ENCODE results near the gene LTBP1. TPM values are rescaled to one million over a fixed set of nuclear protein-coding genes. Genes with fewer than 3 reads are reported as not detected.
"Not testable (repeated sequence)": the region's sequence is repeated elsewhere in the genome, so short reads cannot be mapped to it uniquely, and the experiment has no call there.

LTBP1 gene
- total RNA-seq, 2 experiments from 2014 or later: 0.10 to 0.14 TPM

DNA sequence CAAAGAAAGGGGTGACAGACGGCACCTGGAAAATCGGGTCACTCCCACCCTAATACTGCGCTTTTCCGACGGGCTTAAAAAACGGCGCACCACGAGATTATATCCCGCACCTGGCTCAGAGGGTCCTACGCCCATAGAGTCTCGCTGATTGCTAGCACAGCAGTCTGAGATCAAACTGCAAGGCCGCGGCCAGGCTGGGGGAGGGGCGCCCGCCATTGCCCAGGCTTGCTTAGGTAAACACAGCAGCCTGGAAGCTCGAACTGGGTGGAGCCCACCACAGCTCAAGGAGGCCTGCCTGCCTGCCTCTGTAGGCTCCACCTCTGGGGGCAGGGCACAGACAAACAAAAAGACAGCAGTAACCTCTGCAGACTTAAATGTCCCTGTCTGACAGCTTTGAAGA lies 223.5 kb downstream of the LTBP1 start:
- H3K27ac Mint-ChIP-seq; intact Hi-C loops (cut with micrococcal nuclease); H3K4me1 Mint-ChIP-seq (ENCODE audit: low read depth); H3K4me3 Mint-ChIP-seq; CTCF ChIA-PET; DNase-seq; H3K36me3 Mint-ChIP-seq (ENCODE audit: low read depth); H3K9me3 Mint-ChIP-seq; H3K27me3 Mint-ChIP-seq (ENCODE audit: low read depth): not testable (repeated sequence)

DNA sequence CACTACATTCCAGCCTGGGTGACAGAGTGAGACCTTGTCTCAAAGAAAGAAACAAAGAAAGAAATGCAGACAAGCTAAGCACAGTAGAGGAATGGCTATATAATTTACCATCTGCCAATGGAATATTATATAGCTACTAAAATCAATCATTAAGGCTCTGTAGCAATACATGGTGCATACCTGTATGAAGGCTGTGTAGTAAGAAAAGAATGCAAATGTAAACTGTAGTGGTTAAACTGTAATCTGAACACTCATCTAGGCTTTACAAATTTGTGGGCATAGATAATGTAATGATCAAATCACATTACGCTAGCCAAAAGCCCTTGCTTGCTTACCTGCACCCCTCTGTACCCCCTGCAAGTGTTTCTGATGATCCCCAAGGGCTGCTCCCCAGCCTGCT lies 230.9 kb downstream of the LTBP1 start:
- Mint-ChIP-seq H3K4me3 (no peak overlapping the region), H3K36me3 (ENCODE audit: low read depth) (no peaks in the 10 kb centered on the region), H3K27me3 (ENCODE audit: low read depth) (no peaks in the 10 kb centered on the region), H3K9me3 (no peaks in the 10 kb centered on the region), H3K4me1 (ENCODE audit: low read depth) (no peaks in the 10 kb centered on the region), H3K27ac (no peak overlapping the region)
- CTCF ChIA-PET: no interaction called here
- intact Hi-C loops (cut with micrococcal nuclease): no loop called here
- no peak for DNase-seq

DNA sequence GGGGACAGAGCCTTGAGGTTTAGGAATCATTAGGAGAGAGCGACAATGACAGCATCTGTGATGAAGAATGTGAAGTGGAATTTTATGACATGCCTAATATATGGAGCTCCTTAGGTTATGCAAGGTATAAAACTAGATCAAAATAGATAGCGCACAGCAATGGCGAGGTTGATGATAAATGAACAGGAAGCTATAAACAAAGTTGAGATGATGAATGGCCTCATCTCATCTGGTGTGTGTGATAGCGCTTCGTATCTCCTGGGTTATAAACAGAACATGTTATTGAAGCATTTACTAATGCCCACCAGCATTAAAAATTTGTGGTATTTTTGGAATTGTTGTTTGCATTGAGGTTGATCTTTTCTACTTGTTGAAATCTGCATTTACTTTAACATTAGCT lies 231.5 kb downstream of the LTBP1 start:
- DNase-seq: no peak
- H3K4me3 Mint-ChIP-seq: no peak overlapping the region
- H3K27me3 Mint-ChIP-seq (ENCODE audit: low read depth): no peaks in the 10 kb centered on the region
- CTCF ChIA-PET: interaction anchor here (0.6 kb wide), 1 partner anchor 174 kb away, joined by 3 read pairs; no protein-coding TSS in a partner anchor
- no peaks in the 10 kb centered on the region for H3K4me1 Mint-ChIP-seq (ENCODE audit: low read depth)
- no peak overlapping the region for H3K27ac Mint-ChIP-seq
- H3K36me3 Mint-ChIP-seq (ENCODE audit: low read depth): no peaks in the 10 kb centered on the region
- no peaks in the 10 kb centered on the region for H3K9me3 Mint-ChIP-seq
- intact Hi-C loops (cut with micrococcal nuclease): no loop called here

DNA sequence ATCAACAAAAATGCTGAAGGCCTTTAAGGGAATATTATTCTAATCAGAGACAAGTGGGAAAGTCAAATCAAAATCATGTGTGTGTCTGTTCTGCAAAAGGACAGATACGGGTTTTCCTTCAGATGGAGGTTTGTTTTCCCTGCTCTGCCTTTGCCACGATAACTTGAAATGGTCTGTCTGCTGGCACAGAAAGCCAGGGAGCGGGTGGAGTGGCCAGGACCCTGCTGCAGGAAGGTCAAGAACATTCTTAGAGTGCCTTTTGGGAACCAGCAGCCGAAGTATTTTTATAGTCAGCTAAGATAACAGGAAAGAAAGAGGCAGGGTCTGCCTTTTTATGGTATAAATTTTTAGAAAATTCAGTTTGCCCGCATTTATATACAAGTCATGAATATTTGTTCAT lies 234.2 kb downstream of the LTBP1 start:
- H3K4me3 Mint-ChIP-seq: no peak overlapping the region
- H3K27me3 Mint-ChIP-seq (ENCODE audit: low read depth): no peaks in the 10 kb centered on the region
- CTCF ChIA-PET: no interaction called here
- no peaks in the 10 kb centered on the region for H3K36me3 Mint-ChIP-seq (ENCODE audit: low read depth)
- DNase-seq: no peak
- no peaks in the 10 kb centered on the region for H3K9me3 Mint-ChIP-seq
- H3K4me1 Mint-ChIP-seq (ENCODE audit: low read depth): no peaks in the 10 kb centered on the region
- no peak overlapping the region for H3K27ac Mint-ChIP-seq
- intact Hi-C loops (cut with micrococcal nuclease): no loop called here

DNA sequence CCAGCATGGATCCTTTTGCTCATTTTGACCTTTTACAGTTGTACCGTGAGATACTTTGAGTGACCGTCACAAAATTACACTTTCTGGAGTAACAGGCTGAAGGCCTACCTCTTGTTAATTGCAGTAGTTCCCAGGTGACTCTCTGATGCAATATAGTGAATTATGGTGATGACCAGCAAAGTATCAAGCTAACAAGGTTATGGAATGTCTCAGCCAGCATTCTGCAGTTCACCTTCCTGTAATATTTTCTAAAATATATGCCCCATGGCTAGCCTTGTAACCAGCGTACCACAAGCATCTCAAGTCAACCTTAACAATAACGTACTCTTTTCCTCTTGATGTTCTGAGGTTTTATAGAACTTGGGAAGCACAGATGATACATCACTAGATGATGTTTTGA lies 234.7 kb downstream of the LTBP1 start:
- Mint-ChIP-seq H3K36me3 (ENCODE audit: low read depth) (no peaks in the 10 kb centered on the region), H3K4me1 (ENCODE audit: low read depth) (no peaks in the 10 kb centered on the region), H3K27me3 (ENCODE audit: low read depth) (no peaks in the 10 kb centered on the region), H3K27ac (no peak overlapping the region), H3K4me3 (no peak overlapping the region), H3K9me3 (no peaks in the 10 kb centered on the region)
- DNase-seq: no peak
- intact Hi-C loops (cut with micrococcal nuclease): no loop called here
- CTCF ChIA-PET: no interaction called here

DNA sequence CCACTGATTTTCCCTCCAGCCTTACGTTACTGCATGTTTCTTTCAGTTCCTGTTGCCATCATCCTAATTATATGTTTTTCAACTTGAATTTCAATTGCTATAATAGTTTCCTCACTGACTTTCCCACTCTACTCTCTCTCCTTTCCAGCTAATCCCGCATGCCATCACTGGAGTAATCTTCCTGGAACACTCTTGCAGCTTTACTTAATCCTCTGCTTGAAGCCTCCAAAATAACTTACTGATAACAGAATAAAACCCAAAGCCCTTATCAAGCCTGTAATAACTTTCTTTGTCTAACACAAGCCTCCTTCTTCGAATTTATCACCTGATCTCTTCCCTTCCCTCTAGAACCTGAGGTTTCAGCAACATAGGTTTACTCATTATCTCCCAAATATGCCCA lies 237.3 kb downstream of the LTBP1 start:
- Mint-ChIP-seq H3K27ac (no peak overlapping the region), H3K4me1 (ENCODE audit: low read depth) (no peaks in the 10 kb centered on the region), H3K9me3 (no peaks in the 10 kb centered on the region), H3K27me3 (ENCODE audit: low read depth) (no peaks in the 10 kb centered on the region), H3K4me3 (no peak overlapping the region), H3K36me3 (ENCODE audit: low read depth) (no peaks in the 10 kb centered on the region)
- DNase-seq: no peak
- intact Hi-C loops (cut with micrococcal nuclease): no loop called here
- CTCF ChIA-PET: no interaction called here

DNA sequence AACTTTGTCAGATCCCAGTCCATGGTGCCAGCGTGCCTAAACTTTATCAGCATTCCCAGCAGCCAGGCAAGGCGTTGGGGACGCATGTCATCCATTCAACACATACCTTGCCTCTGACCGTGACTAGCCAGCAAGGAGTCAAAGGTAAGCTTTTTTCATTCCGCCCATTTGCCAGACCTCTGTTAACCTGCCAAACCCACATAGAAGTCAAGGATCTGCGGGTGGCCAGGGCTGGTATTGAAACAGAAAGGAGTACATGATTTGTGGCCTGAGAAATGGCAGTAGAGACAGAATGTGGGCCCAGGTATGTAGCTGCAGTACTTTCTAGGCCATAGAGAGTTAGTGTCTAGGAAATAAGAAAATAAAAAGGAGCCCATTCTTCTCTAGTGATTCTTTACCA lies 240.2 kb downstream of the LTBP1 start:
- Mint-ChIP-seq H3K36me3 (ENCODE audit: low read depth) (no peaks in the 10 kb centered on the region), H3K9me3 (no peaks in the 10 kb centered on the region), H3K4me3 (no peak overlapping the region), H3K4me1 (ENCODE audit: low read depth) (no peaks in the 10 kb centered on the region), H3K27me3 (ENCODE audit: low read depth) (no peaks in the 10 kb centered on the region), H3K27ac (no peak overlapping the region)
- intact Hi-C loops (cut with micrococcal nuclease): no loop called here
- DNase-seq: no peak
- CTCF ChIA-PET: no interaction called here

DNA sequence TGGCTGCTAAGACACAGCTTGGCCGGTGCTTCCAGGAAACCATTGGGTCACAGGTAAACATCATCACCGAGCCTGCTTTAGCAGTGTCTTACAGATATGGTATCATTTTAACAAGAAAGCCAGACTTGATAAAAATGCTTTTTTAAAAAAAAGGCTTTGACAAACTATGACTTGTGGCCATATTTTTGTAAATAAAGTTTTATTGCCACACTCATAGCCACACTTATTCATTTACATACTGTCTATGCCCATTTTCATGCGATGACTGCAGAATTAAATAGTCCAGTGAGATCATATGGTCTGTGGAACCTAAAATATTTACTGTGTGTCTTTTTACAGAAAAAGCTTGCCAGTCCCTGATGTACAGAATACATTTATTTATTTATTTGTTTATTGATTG lies 242.0 kb downstream of the LTBP1 start:
- Mint-ChIP-seq H3K4me1 (ENCODE audit: low read depth) (no peaks in the 10 kb centered on the region), H3K9me3 (no peaks in the 10 kb centered on the region), H3K4me3 (no peak overlapping the region), H3K27me3 (ENCODE audit: low read depth) (no peaks in the 10 kb centered on the region), H3K36me3 (ENCODE audit: low read depth) (no peaks in the 10 kb centered on the region), H3K27ac (no peak overlapping the region)
- DNase-seq: no peak
- CTCF ChIA-PET: no interaction called here
- intact Hi-C loops (cut with micrococcal nuclease): no loop called here

DNA sequence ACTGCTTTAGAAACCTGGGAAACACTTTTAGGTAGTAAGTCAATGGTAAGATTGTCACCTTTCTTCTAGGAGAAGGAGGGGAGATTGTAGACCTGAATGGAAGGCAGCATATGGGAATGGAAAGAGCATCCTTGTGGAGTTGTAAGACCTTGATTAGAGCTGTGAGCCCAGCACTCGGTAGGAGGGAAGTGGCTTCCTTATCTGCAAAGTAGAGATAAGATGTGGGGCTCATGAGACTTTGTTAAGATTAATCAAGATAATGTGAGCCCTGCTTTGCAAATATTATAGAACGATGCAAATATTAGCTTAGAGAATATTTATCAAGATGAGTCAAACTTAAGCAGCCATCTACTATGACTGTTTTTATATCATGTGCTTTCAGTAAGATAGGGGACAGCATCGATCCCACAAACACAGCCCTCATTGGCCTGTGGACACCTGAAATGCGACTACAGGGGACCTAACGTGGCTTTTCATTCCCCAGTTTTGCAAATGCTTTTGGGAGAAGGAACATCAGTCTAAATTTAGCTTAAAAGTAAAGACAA lies 243.7 kb downstream of the LTBP1 start:
- H3K4me1 Mint-ChIP-seq (ENCODE audit: low read depth): no peaks in the 10 kb centered on the region
- no peak overlapping the region for H3K4me3 Mint-ChIP-seq
- H3K9me3 Mint-ChIP-seq: no peaks in the 10 kb centered on the region

DNA sequence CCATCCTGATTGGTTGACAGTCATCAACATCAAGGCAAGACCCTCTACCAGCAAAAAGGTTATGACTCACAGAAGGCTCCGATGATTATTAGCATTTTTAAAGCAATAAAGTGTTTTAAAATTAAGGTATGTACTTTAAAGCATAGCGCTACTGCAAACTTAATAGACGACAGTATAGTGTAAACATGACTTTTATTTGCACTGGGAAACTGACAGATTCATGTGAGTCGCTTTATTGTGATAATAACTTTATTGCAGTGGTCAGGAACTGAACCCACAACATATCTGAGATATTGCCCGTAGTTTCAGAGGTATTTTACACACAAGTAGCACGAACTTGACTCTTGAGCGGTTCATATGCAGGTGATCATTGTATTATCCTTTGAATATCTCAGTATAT lies 249.1 kb downstream of the LTBP1 start:
- Mint-ChIP-seq H3K4me1 (ENCODE audit: low read depth) (no peaks in the 10 kb centered on the region), H3K4me3 (no peak overlapping the region), H3K36me3 (ENCODE audit: low read depth) (no peaks in the 10 kb centered on the region), H3K27ac (no peak overlapping the region), H3K9me3 (no peaks in the 10 kb centered on the region), H3K27me3 (ENCODE audit: low read depth) (peaks cover 5% of the 10 kb centered on the region)
- CTCF ChIA-PET: no interaction called here
- intact Hi-C loops (cut with micrococcal nuclease): no loop called here
- no peak for DNase-seq

More for the DNA sequence above, 243.7 kb downstream of the LTBP1 start:
- no peaks in the 10 kb centered on the region for H3K27me3 Mint-ChIP-seq (ENCODE audit: low read depth)
- intact Hi-C loops (cut with micrococcal nuclease): no loop called here
- DNase-seq: no peak
- no peaks in the 10 kb centered on the region for H3K36me3 Mint-ChIP-seq (ENCODE audit: low read depth)
- H3K27ac Mint-ChIP-seq: no peak overlapping the region
- CTCF ChIA-PET: no interaction called here

DNA sequence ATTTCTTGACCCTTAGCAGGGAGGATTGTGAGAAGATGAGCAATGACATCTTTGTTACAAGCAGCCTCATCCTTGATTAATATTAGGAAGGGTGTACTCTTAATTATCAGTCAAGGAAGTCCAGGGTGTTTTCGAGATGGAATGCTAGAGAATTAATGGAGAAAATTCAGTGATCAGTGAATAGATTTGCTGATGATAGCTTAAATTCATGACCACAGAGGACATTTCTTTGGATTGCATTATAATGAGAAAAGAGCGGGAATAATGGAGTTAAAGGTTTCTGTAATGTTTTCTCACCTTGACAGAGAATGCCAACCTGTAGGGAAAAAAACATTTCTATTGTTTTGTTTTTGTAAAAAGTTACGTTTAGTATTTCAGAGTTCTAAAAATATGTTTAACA lies 249.9 kb downstream of the LTBP1 start:
- peaks cover 5% of the 10 kb centered on the region for H3K27me3 Mint-ChIP-seq (ENCODE audit: low read depth)
- no peaks in the 10 kb centered on the region for H3K4me1 Mint-ChIP-seq (ENCODE audit: low read depth)
- CTCF ChIA-PET: no interaction called here
- intact Hi-C loops (cut with micrococcal nuclease): no loop called here
- no peak overlapping the region for H3K4me3 Mint-ChIP-seq
- DNase-seq: no peak
- no peaks in the 10 kb centered on the region for H3K9me3 Mint-ChIP-seq
- H3K36me3 Mint-ChIP-seq (ENCODE audit: low read depth): no peaks in the 10 kb centered on the region
- no peak overlapping the region for H3K27ac Mint-ChIP-seq

DNA sequence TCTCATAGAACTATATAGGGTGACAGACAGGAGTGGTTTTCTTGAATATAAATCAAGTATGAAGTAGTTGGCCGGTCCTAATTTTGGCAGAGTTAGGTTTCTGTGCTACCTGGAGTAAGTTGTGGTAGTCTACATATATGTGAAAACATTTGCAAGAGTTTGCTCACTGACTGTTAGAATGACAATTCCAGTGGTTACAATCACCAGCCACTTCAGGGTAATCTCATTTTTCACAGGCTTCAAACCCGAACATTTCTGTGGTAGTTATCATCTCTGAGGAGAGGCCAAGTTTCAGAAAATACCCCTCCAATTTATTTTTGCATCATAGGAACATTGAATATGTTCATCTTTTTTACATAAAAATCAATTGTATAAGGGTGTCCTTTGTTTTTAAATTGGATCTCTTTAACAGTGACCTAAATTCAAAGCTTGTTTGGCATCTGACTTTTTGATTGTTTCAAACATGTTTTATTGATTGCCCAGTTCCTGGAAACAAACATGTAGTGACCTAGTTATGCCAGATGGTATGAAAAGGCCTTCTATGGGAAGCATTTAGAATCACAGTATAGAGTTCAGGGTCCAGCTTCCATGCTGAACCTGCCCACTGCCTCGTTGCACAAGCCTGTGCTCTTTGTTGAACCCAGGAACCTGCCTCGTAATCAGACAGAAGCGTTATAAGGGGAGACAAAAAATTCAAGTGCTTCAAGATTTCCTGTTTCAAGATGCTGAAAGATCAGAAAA lies 250.6 kb downstream of the LTBP1 start:
- Mint-ChIP-seq H3K27me3 (ENCODE audit: low read depth) (peaks cover 5% of the 10 kb centered on the region), H3K9me3 (no peaks in the 10 kb centered on the region), H3K4me3 (no peak overlapping the region), H3K4me1 (ENCODE audit: low read depth) (no peaks in the 10 kb centered on the region), H3K27ac (no peak overlapping the region), H3K36me3 (ENCODE audit: low read depth) (no peaks in the 10 kb centered on the region)
- CTCF ChIA-PET: no interaction called here
- DNase-seq: no peak
- intact Hi-C loops (cut with micrococcal nuclease): no loop called here

DNA sequence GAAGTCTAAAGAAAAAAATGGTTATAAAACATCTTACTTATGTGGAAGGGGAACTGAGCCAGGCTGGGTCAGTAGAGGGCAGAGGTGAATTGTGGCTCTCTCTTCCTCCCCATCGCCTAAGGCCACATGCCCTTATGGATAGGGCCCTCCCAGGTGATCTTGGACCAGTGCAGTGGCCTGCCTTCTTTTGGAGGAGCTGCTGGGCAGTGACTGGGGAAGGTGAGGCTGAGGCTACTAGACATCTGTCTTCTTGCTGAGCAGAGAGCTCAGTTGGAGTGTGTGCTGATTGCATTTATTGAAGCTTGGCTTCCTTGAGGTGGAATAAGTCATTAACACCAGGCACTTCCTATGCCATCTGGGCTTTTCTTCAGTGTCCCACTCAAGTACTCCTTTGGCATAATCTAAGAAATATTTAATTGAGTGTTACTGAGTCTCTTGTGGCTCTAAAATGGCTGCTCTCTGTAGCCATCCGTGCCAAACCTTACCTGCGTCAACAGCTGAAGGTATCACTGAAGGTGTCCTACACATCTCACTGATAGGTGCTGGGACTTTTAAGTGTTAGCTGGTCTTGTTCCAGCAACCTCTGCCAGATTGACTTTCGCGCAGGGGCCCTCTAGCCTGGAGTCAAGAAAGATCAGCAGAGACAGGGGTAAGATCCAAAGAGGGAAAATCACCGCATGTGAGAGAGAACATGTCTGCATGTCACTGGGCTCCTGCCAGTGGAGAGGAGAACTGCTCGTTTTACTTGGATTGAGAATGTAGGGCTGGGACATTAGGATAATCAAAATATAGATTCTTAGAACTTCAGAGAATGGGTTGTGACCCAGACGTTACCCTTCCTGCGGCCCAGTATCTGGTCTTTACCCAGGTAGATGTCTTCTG lies 256.1 kb downstream of the LTBP1 start:
- no peak overlapping the region for H3K27ac Mint-ChIP-seq
- no peaks in the 10 kb centered on the region for H3K36me3 Mint-ChIP-seq (ENCODE audit: low read depth)
- intact Hi-C loops (cut with micrococcal nuclease): no loop called here
- H3K4me3 Mint-ChIP-seq: no peak overlapping the region
- no peaks in the 10 kb centered on the region for H3K9me3 Mint-ChIP-seq
- H3K27me3 Mint-ChIP-seq (ENCODE audit: low read depth): peaks cover 6% of the 10 kb centered on the region
- H3K4me1 Mint-ChIP-seq (ENCODE audit: low read depth): no peaks in the 10 kb centered on the region
- no peak for DNase-seq
- CTCF ChIA-PET: interaction anchor here (0.6 kb wide), 1 partner anchor 193 kb away, joined by 3 read pairs; no protein-coding TSS in a partner anchor

Data from activated naive CD4-positive, alpha-beta T cell treated with anti-CD3 and anti-CD28 coated beads for 36 hours (primary cell).